Nephron (organoid): ENCODE data around the gene SFRP2.

Experiments used
- H3K27ac Mint-ChIP-seq, 3 experiments: 2 replicates each; pipeline ENCODE4 v1.8.0; 2020; ENCODE audit warnings: mixed read lengths in 3 of 3, mild to moderate bottlenecking in 2 of 3, moderate library complexity in 1 of 3
- H3K27me3 Mint-ChIP-seq: 2 replicates; pipeline ENCODE4 v1.8.0; 2021; ENCODE audit warnings: low read depth, mild to moderate bottlenecking, moderate library complexity, mixed read lengths
- H3K36me3 Mint-ChIP-seq: 2 replicates; pipeline ENCODE4 v1.8.0; 2020; ENCODE audit warnings: low read depth, mixed read lengths
- H3K4me1 Mint-ChIP-seq: 2 replicates; pipeline ENCODE4 v1.8.0; 2020; ENCODE audit warnings: mixed read lengths
- H3K4me3 Mint-ChIP-seq, 3 experiments: 2 replicates each; pipeline ENCODE4 v1.8.0; 2020; ENCODE audit warnings: mild to moderate bottlenecking in 3 of 3, mixed read lengths in 3 of 3, moderate library complexity in 2 of 3
- H3K9me3 Mint-ChIP-seq: 2 replicates; pipeline ENCODE4 v1.8.0; 2020; ENCODE audit warnings: mixed read lengths
- TF ChIP-seq, protein P1 (sequence below), 3 experiments: fragments of 200-600 bp; sonication (generic); IDR thresholded peaks; one replicate each; pipeline ENCODE4 v1.5.0; 2021; ENCODE audit warnings: antibody characterized with exemption in 3 of 3; ENCODE audit not compliant: unreplicated experiment in 3 of 3

Gene SFRP2

GRCh38 chr4:153764601-153765368 lies 24.1 kb downstream of the SFRP2 start:
- Mint-ChIP-seq H3K9me3 (no peaks in the 10 kb centered on the region), H3K27ac (peak overlapping the region in 2 of 3 experiments; percentile 44 to 82), H3K36me3 (no peaks in the 10 kb centered on the region), H3K27me3 (peaks cover 3% of the 10 kb centered on the region), H3K4me1 (peaks cover 11% of the 10 kb centered on the region), H3K4me3 (peak overlapping the region in 1 of 3 experiments; percentile 25)
- TF ChIP-seq, protein P1, sequence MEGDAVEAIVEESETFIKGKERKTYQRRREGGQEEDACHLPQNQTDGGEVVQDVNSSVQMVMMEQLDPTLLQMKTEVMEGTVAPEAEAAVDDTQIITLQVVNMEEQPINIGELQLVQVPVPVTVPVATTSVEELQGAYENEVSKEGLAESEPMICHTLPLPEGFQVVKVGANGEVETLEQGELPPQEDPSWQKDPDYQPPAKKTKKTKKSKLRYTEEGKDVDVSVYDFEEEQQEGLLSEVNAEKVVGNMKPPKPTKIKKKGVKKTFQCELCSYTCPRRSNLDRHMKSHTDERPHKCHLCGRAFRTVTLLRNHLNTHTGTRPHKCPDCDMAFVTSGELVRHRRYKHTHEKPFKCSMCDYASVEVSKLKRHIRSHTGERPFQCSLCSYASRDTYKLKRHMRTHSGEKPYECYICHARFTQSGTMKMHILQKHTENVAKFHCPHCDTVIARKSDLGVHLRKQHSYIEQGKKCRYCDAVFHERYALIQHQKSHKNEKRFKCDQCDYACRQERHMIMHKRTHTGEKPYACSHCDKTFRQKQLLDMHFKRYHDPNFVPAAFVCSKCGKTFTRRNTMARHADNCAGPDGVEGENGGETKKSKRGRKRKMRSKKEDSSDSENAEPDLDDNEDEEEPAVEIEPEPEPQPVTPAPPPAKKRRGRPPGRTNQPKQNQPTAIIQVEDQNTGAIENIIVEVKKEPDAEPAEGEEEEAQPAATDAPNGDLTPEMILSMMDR (IDR thresholded peaks at IDR 0.05; ENCODE audit: unreplicated experiment in 3 of 3), result no peak

- Mint-ChIP-seq H3K36me3 (no peaks in the 10 kb centered on the region), H3K4me3 (peak overlapping the region in 2 of 3 experiments; percentile 7 to 36), H3K4me1 (peaks cover 16% of the 10 kb centered on the region), H3K27me3 (peaks cover 10% of the 10 kb centered on the region), H3K27ac (peak overlapping the region in 1 of 3 experiments; percentile 55), H3K9me3 (no peaks in the 10 kb centered on the region)
- TF ChIP-seq, protein P1 (IDR thresholded peaks at IDR 0.05; ENCODE audit: unreplicated experiment in 3 of 3), result no peak
These were observed 25.5 kb downstream of the SFRP2 start for GRCh38 chr4:153763404-153763803.

GRCh38 chr4:153759407-153760316 lies 29.2 kb downstream of the SFRP2 start, which contains the start of gene RNF175:
Gene RNF175, minus strand, starts transcription at chr4:153760024. Its CDS starts 162 bp downstream, at chr4:153759862.
- H3K27me3 Mint-ChIP-seq, result peaks cover 25% of the 10 kb centered on the region
- H3K4me3 Mint-ChIP-seq, result peak within 1 kb of the TSS; percentile 80 to 84 (median 83)
- H3K27ac Mint-ChIP-seq, result peak within 1 kb of the TSS in 1 of 3 experiments; percentile 40
- H3K4me1 Mint-ChIP-seq, result peaks cover 10% of the 10 kb centered on the region
- TF ChIP-seq, protein P1 (IDR thresholded peaks at IDR 0.05; ENCODE audit: unreplicated experiment in 3 of 3), result no peak
- peaks cover 12% of the 10 kb centered on the region for H3K36me3 Mint-ChIP-seq
- H3K9me3 Mint-ChIP-seq, result peaks cover 4% of the 10 kb centered on the region

- Mint-ChIP-seq H3K36me3 (peaks cover 21% of the 10 kb centered on the region), H3K27me3 (peaks cover 25% of the 10 kb centered on the region), H3K27ac (peak overlapping the region in 1 of 3 experiments; percentile 40), H3K4me1 (peaks cover 4% of the 10 kb centered on the region), H3K4me3 (peak overlapping the region; percentile 80 to 84 (median 83)), H3K9me3 (peaks cover 4% of the 10 kb centered on the region)
- TF ChIP-seq, protein P1 (IDR thresholded peaks at IDR 0.05; ENCODE audit: unreplicated experiment in 3 of 3), result no peak
These were observed 30.0 kb downstream of the SFRP2 start for GRCh38 chr4:153758688-153759406.

DNA sequence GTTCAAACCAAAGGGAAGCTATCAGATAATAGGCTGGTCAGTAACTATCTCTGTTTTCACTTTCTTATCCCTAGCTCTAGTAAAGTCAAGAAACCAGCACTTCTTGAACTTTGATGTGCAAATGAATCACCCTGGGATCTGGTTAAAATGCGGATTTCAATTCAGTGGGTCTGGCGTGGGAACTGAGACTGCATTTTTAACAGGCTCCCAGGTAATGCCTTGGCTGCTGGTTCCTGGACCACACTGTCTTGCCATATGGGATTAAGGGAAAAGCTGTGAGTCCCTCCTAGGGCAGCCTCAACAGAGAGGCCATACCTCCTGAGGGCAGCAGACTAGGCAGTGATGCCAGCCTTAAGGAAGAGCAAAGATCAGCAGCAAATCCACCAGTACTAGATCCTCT lies 30.7 kb downstream of the SFRP2 start:
- peaks cover 21% of the 10 kb centered on the region for H3K36me3 Mint-ChIP-seq
- peaks cover 4% of the 10 kb centered on the region for H3K4me1 Mint-ChIP-seq
- H3K9me3 Mint-ChIP-seq, result peaks cover 4% of the 10 kb centered on the region
- TF ChIP-seq, protein P1 (IDR thresholded peaks at IDR 0.05; ENCODE audit: unreplicated experiment in 3 of 3), result no peak
- peaks cover 25% of the 10 kb centered on the region for H3K27me3 Mint-ChIP-seq
- H3K27ac Mint-ChIP-seq, result peak overlapping the region in 1 of 3 experiments; percentile 31
- peak overlapping the region; percentile 80 to 84 (median 83) for H3K4me3 Mint-ChIP-seq
